ENCODE data around the gene APBB3. TPM values are rescaled to one million over a fixed set of nuclear protein-coding genes. Genes with fewer than 3 reads are reported as not detected.

APBB3 gene
- total and polyA plus RNA-seq, 4 donors, result 32.3 to 90.1 (median 43.6) TPM

- peak in 1 of 6 donors; percentile 44 for DNase-seq (ENCODE audit: low read depth in 4 of 6, low spot score in 6 of 6)
- Histone ChIP-seq H3K4me3 (ENCODE audit: low read depth, low read length) (no peak overlapping the region), H3K27ac (ENCODE audit: low read depth, low read length) (no peak overlapping the region), H3K36me3 (ENCODE audit: control insufficient read depth, insufficient read depth, low read length) (peaks cover 39% of the 10 kb centered on the region), H3K4me1 (ENCODE audit: control insufficient read depth, insufficient read depth, low read length) (peaks cover 19% of the 10 kb centered on the region), H3K9me3 (ENCODE audit: control insufficient read depth, insufficient read depth, low read length) (no peaks in the 10 kb centered on the region), H3K27me3 (ENCODE audit: control insufficient read depth, insufficient read depth, low read length) (no peaks in the 10 kb centered on the region)
- 44% methylated on average over 1 of the region's 3 CpGs for WGBS (ENCODE audit: insufficient coverage)
Measured at GRCh38 chr5:140549237-140550144, 14.9 kb downstream of the APBB3 start.

GRCh38 chr5:140548791-140549190 lies 15.6 kb downstream of the APBB3 start:
- Histone ChIP-seq H3K9me3 (ENCODE audit: control insufficient read depth, insufficient read depth, low read length) (no peaks in the 10 kb centered on the region), H3K4me3 (ENCODE audit: low read depth, low read length) (no peak overlapping the region), H3K27me3 (ENCODE audit: control insufficient read depth, insufficient read depth, low read length) (no peaks in the 10 kb centered on the region), H3K36me3 (ENCODE audit: control insufficient read depth, insufficient read depth, low read length) (peaks cover 39% of the 10 kb centered on the region), H3K27ac (ENCODE audit: low read depth, low read length) (no peak overlapping the region), H3K4me1 (ENCODE audit: control insufficient read depth, insufficient read depth, low read length) (peaks cover 19% of the 10 kb centered on the region)
- no peak for DNase-seq (ENCODE audit: low read depth in 4 of 6, low spot score in 6 of 6)
- WGBS (ENCODE audit: insufficient coverage), result 88% methylated on average over 5 of the region's 7 CpGs

- H3K9me3 ChIP-seq (ENCODE audit: control insufficient read depth, insufficient read depth, low read length), result no peaks in the 10 kb centered on the region
- H3K4me1 ChIP-seq (ENCODE audit: control insufficient read depth, insufficient read depth, low read length), result peaks cover 19% of the 10 kb centered on the region
- peak overlapping the region; percentile 56 for H3K4me3 ChIP-seq (ENCODE audit: low read depth, low read length)
- H3K27ac ChIP-seq (ENCODE audit: low read depth, low read length), result peak overlapping the region; percentile 94
- DNase-seq (ENCODE audit: low read depth in 4 of 6, low spot score in 6 of 6), result no peak
- WGBS (ENCODE audit: insufficient coverage), result 18% methylated on average over 3 of the region's 5 CpGs
- peaks cover 39% of the 10 kb centered on the region for H3K36me3 ChIP-seq (ENCODE audit: control insufficient read depth, insufficient read depth, low read length)
- H3K27me3 ChIP-seq (ENCODE audit: control insufficient read depth, insufficient read depth, low read length), result no peaks in the 10 kb centered on the region
Measured at GRCh38 chr5:140548300-140548688, 16.1 kb downstream of the APBB3 start.

GRCh38 chr5:140547508-140548299 lies 16.7 kb downstream of the APBB3 start, which contains the start of gene EIF4EBP3:
Gene EIF4EBP3, plus strand, starts transcription at chr5:140547662. Its CDS starts 76 bp downstream, at chr5:140547738.
- peak; percentile 80 to 97 (median 88) for DNase-seq (ENCODE audit: low read depth in 4 of 6, low spot score in 6 of 6)
- Histone ChIP-seq H3K27ac (ENCODE audit: low read depth, low read length) (peak within 1 kb of the TSS; percentile 94), H3K36me3 (ENCODE audit: control insufficient read depth, insufficient read depth, low read length) (peaks cover 39% of the 10 kb centered on the region), H3K9me3 (ENCODE audit: control insufficient read depth, insufficient read depth, low read length) (no peaks in the 10 kb centered on the region), H3K4me1 (ENCODE audit: control insufficient read depth, insufficient read depth, low read length) (peaks cover 19% of the 10 kb centered on the region), H3K4me3 (ENCODE audit: low read depth, low read length) (peak within 1 kb of the TSS; percentile 56), H3K27me3 (ENCODE audit: control insufficient read depth, insufficient read depth, low read length) (no peaks in the 10 kb centered on the region)
- WGBS (ENCODE audit: insufficient coverage), result 3% methylated on average over 52 of the region's 52 CpGs

- Histone ChIP-seq H3K9me3 (ENCODE audit: control insufficient read depth, insufficient read depth, low read length) (no peaks in the 10 kb centered on the region), H3K4me3 (ENCODE audit: low read depth, low read length) (peak overlapping the region; percentile 56), H3K36me3 (ENCODE audit: control insufficient read depth, insufficient read depth, low read length) (peaks cover 38% of the 10 kb centered on the region), H3K27me3 (ENCODE audit: control insufficient read depth, insufficient read depth, low read length) (no peaks in the 10 kb centered on the region), H3K4me1 (ENCODE audit: control insufficient read depth, insufficient read depth, low read length) (peaks cover 19% of the 10 kb centered on the region), H3K27ac (ENCODE audit: low read depth, low read length) (peak overlapping the region; percentile 94)
- no peak for DNase-seq (ENCODE audit: low read depth in 4 of 6, low spot score in 6 of 6)
- WGBS (ENCODE audit: insufficient coverage), result 54% methylated on average over 7 of the region's 13 CpGs
Measured at GRCh38 chr5:140546851-140547507, 17.4 kb downstream of the APBB3 start.

DNA sequence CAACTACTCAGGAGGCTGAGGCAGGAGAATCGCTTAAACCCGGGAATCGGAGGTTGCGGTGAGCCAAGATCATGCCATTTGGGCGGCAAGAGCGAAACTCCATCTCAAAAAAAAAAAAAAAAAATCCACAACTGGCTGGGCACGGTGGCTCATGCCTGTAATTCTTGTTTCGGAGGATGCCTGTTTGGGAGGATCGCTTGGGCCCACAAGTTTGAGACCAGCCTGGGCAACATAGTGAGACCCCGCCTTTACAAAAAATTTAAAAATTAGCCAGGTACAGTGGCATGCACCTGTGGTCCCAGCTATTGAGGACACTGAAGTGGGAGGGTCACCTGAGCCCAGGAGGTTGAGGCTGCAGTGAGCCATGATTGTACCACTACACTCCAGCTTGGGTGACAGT lies 18.8 kb downstream of the APBB3 start:
- Histone ChIP-seq H3K9me3 (ENCODE audit: control insufficient read depth, insufficient read depth, low read length) (no peaks in the 10 kb centered on the region), H3K4me1 (ENCODE audit: control insufficient read depth, insufficient read depth, low read length) (peaks cover 19% of the 10 kb centered on the region), H3K36me3 (ENCODE audit: control insufficient read depth, insufficient read depth, low read length) (peaks cover 27% of the 10 kb centered on the region), H3K27me3 (ENCODE audit: control insufficient read depth, insufficient read depth, low read length) (no peaks in the 10 kb centered on the region), H3K27ac (ENCODE audit: low read depth, low read length) (no peak overlapping the region), H3K4me3 (ENCODE audit: low read depth, low read length) (no peak overlapping the region)
- DNase-seq (ENCODE audit: low read depth in 4 of 6, low spot score in 6 of 6), result no peak
- WGBS (ENCODE audit: insufficient coverage), result 97% methylated on average over 9 of the region's 10 CpGs

DNA sequence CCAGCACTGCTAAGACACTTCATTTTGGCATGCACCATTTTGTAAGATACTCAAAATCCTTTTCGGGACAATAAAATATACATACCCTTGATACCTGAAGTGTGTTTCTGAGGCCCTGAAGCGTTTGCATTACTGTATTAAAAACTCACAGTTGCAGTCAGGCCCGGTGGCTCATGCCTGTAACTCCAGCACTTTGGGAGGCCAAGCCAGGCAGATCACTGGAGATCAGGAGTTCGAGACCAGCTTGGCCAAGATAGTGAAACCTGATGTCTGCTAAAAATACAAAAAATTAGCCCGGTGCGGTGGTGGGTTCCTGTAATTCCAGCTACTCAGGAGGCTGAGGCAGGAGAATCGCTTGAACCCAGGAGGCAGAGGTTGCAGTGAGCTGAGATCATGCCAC lies 19.4 kb downstream of the APBB3 start:
- H3K36me3 ChIP-seq (ENCODE audit: control insufficient read depth, insufficient read depth, low read length), result peaks cover 23% of the 10 kb centered on the region

DNA sequence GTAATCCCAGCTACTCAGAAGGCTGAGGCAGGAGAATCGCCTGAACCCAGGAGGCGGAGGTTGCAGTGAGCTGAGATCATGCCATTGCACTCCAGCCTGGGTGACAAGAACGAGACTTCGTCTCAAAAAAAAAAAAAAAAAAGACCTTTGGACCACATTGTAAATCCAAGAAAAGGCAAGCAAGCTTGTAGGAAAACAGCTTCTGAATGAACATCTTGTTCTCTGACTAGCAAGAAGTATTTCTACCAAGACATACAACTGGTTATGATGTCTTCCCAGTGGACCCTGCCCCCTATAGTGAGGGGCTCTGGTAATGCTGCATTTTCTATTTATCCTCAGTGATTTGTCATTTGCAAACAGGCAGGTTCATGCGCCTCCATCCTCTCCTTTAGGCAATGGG lies 21.4 kb downstream of the APBB3 start:
- Histone ChIP-seq H3K4me3 (ENCODE audit: low read depth, low read length) (no peak overlapping the region), H3K4me1 (ENCODE audit: control insufficient read depth, insufficient read depth, low read length) (peaks cover 15% of the 10 kb centered on the region), H3K27ac (ENCODE audit: low read depth, low read length) (no peak overlapping the region), H3K36me3 (ENCODE audit: control insufficient read depth, insufficient read depth, low read length) (peaks cover 5% of the 10 kb centered on the region), H3K9me3 (ENCODE audit: control insufficient read depth, insufficient read depth, low read length) (no peaks in the 10 kb centered on the region), H3K27me3 (ENCODE audit: control insufficient read depth, insufficient read depth, low read length) (no peaks in the 10 kb centered on the region)
- no peak for DNase-seq (ENCODE audit: low read depth in 4 of 6, low spot score in 6 of 6)
- WGBS (ENCODE audit: insufficient coverage), result 100% methylated on average over 2 of the region's 5 CpGs

More for the DNA sequence above, 19.4 kb downstream of the APBB3 start:
- Histone ChIP-seq H3K27ac (ENCODE audit: low read depth, low read length) (no peak overlapping the region), H3K4me3 (ENCODE audit: low read depth, low read length) (no peak overlapping the region), H3K9me3 (ENCODE audit: control insufficient read depth, insufficient read depth, low read length) (no peaks in the 10 kb centered on the region), H3K27me3 (ENCODE audit: control insufficient read depth, insufficient read depth, low read length) (no peaks in the 10 kb centered on the region), H3K4me1 (ENCODE audit: control insufficient read depth, insufficient read depth, low read length) (peaks cover 19% of the 10 kb centered on the region)
- no peak for DNase-seq (ENCODE audit: low read depth in 4 of 6, low spot score in 6 of 6)
- WGBS (ENCODE audit: insufficient coverage), result 100% methylated on average over 6 of the region's 7 CpGs

- Histone ChIP-seq H3K36me3 (ENCODE audit: control insufficient read depth, insufficient read depth, low read length) (peaks cover 8% of the 10 kb centered on the region), H3K27ac (ENCODE audit: low read depth, low read length) (no peak overlapping the region), H3K4me1 (ENCODE audit: control insufficient read depth, insufficient read depth, low read length) (no peaks in the 10 kb centered on the region), H3K9me3 (ENCODE audit: control insufficient read depth, insufficient read depth, low read length) (no peaks in the 10 kb centered on the region), H3K4me3 (ENCODE audit: low read depth, low read length) (no peak overlapping the region), H3K27me3 (ENCODE audit: control insufficient read depth, insufficient read depth, low read length) (no peaks in the 10 kb centered on the region)
- no CpG with 5 or more reads among the region's 1 CpG for WGBS (ENCODE audit: insufficient coverage)
- DNase-seq (ENCODE audit: low read depth in 4 of 6, low spot score in 6 of 6), result no peak
Measured at GRCh38 chr5:140540227-140540626, 24.2 kb downstream of the APBB3 start.
